ENCODE results near the gene ELP6. TPM values are rescaled to one million over a fixed set of nuclear protein-coding genes. Genes with fewer than 3 reads are reported as not detected.

Gene ELP6
- total and polyA plus RNA-seq, 3 donors from 2014 or later = 39.7 to 68.4 (median 44.1) TPM

- no peaks in the 10 kb centered on the region for H3K27me3 ChIP-seq
- H3K36me3 ChIP-seq (ENCODE audit: low read depth, missing control alignments) = no peaks in the 10 kb centered on the region
- H3K4me1 ChIP-seq = peaks cover 12% of the 10 kb centered on the region
- H3K4me3 ChIP-seq = no peak overlapping the region
- H3K27ac ChIP-seq = no peak overlapping the region
- intact Hi-C loops (cut with DNase I; ENCODE audit: low total_unique reads) = loop anchor here (5.0 kb wide), 1 partner anchor 57 kb away; no protein-coding TSS in a partner anchor
- TF ChIP-seq POLR2A (IDR thresholded peaks at IDR 0.05) (no peak), CTCF (IDR thresholded peaks at IDR 0.05) (no peak)
- DNase-seq = no peak
- 88 to 96% methylated on average over 2 of the region's 2 CpGs for WGBS, 2 donors
- no peaks in the 10 kb centered on the region for H3K9me3 ChIP-seq
These were observed 33.7 kb downstream of the ELP6 start for GRCh38 chr3:47479826-47480160.

- no peak for DNase-seq
- intact Hi-C loops (cut with DNase I; ENCODE audit: low total_unique reads) = loop anchor here (5.0 kb wide), 1 partner anchor 56 kb away; no protein-coding TSS in a partner anchor
These were observed 35.5 kb downstream of the ELP6 start for GRCh38 chr3:47478022-47478421.

GRCh38 chr3:47476644-47477199 lies 36.8 kb downstream of the ELP6 start:
- peak overlapping the region; percentile 28 to 78 for H3K27ac ChIP-seq
- H3K9me3 ChIP-seq = no peaks in the 10 kb centered on the region
- H3K27me3 ChIP-seq = no peaks in the 10 kb centered on the region
- peak overlapping the region in 1 of 2 donors; percentile 88 for H3K4me3 ChIP-seq
- 68 to 77% methylated on average over 11 of the region's 11 CpGs for WGBS, 2 donors
- intact Hi-C loops (cut with DNase I; ENCODE audit: low total_unique reads) = loop anchor here (5.0 kb wide), 1 partner anchor 54 kb away; no protein-coding TSS in a partner anchor
- peak; percentile 12 for DNase-seq
- no peaks in the 10 kb centered on the region for H3K36me3 ChIP-seq (ENCODE audit: low read depth, missing control alignments)
- peaks cover 23% of the 10 kb centered on the region for H3K4me1 ChIP-seq
- no peak for TF ChIP-seq CTCF (IDR thresholded peaks at IDR 0.05)
- TF ChIP-seq POLR2A (IDR thresholded peaks at IDR 0.05) = no peak

More at GRCh38 chr3:47478022-47478421, 35.5 kb downstream of the ELP6 start:
- no peak overlapping the region for H3K4me3 ChIP-seq
- no peak overlapping the region for H3K27ac ChIP-seq
- TF ChIP-seq CTCF (IDR thresholded peaks at IDR 0.05) (no peak), POLR2A (IDR thresholded peaks at IDR 0.05) (no peak)
- H3K4me1 ChIP-seq = peaks cover 28% of the 10 kb centered on the region
- no peaks in the 10 kb centered on the region for H3K27me3 ChIP-seq
- H3K9me3 ChIP-seq = no peaks in the 10 kb centered on the region
- no peaks in the 10 kb centered on the region for H3K36me3 ChIP-seq (ENCODE audit: low read depth, missing control alignments)

- H3K4me3 ChIP-seq = peak overlapping the region; percentile 88
- no peak for TF ChIP-seq CTCF (IDR thresholded peaks at IDR 0.05)
- TF ChIP-seq POLR2A (IDR thresholded peaks at IDR 0.05) = no peak
- no peaks in the 10 kb centered on the region for H3K27me3 ChIP-seq
- peaks cover 23% of the 10 kb centered on the region for H3K4me1 ChIP-seq
- intact Hi-C loops (cut with DNase I; ENCODE audit: low total_unique reads) = loop anchor here (5.0 kb wide), 1 partner anchor 54 kb away; no protein-coding TSS in a partner anchor
- H3K36me3 ChIP-seq (ENCODE audit: low read depth, missing control alignments) = no peaks in the 10 kb centered on the region
- DNase-seq = no peak
- peak overlapping the region; percentile 28 to 78 for H3K27ac ChIP-seq
- no peaks in the 10 kb centered on the region for H3K9me3 ChIP-seq
- WGBS, 2 donors = 29 to 40% methylated on average over 5 of the region's 5 CpGs
These were observed 37.2 kb downstream of the ELP6 start for GRCh38 chr3:47476330-47476626.
